HG02840 (cell line): ENCODE data around the gene MISP3.
A peak's percentile ranks its signal among the peaks of the same experiment; 100 is the strongest.

Experiments
- ATAC-seq: cut with Tn5 transposase; IDR thresholded peaks from one replicate; pipeline ENCODE4 v1.9.1; 2021; ENCODE audit warnings: mild to moderate bottlenecking, moderate library complexity, moderate number of reproducible peaks; ENCODE audit not compliant: unreplicated experiment, low FRiP score

Gene MISP3

DNA sequence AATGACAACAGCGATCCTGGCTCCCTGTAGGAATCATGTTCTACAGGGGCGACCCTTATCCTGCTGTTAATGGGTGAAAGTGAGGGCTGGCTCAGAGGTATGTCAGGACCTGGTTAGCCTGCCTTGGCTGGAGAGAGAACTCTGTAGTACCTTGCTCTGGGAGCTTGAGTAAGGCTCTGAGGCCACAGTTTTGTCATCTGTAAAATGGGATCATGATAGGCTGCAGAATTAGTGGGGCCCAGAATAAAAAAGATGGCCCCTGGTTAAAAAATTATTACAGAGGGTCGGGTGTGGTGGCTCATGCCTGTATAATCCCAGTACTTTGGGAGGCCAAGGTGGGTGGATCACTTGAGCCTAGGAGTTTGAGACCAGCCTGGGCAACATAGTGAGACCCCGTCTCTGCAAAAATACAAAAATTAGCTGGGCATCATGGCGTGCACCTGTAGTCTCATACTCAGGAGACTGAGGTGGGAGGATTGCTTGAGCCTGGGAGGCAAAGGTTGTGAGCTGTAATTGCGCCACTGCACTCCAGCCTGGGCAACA, 28.5 kb downstream of the MISP3 start:
- ATAC-seq: no peak

- ATAC-seq: no peak
Measured at GRCh38 chr19:14102102-14102696, 29.6 kb downstream of the MISP3 start.

DNA sequence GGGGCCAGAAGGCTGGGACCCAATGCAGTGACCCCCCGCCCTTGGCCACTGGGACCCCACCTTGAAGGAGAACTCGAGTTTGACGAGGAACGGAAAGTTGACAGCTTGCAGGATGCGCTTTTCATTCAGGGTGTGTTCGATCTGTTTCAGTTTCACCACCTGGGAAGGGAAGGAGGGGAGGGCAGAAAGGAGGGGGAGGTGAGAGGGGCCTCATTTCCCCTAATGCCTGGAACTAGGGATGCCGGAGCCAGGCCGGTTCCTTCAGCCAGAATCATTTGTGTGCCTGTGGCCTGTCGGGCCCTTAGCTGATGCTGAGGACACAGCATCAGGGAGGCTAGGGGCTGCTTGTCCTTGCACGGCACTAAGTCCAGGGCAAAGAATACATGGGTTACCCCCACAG, 30.2 kb downstream of the MISP3 start:
- no peak for ATAC-seq

GRCh38 chr19:14103310-14103709, 30.7 kb downstream of the MISP3 start:
- no peak for ATAC-seq

- ATAC-seq: no peak
Measured at GRCh38 chr19:14105680-14106079, 33.1 kb downstream of the MISP3 start.

DNA sequence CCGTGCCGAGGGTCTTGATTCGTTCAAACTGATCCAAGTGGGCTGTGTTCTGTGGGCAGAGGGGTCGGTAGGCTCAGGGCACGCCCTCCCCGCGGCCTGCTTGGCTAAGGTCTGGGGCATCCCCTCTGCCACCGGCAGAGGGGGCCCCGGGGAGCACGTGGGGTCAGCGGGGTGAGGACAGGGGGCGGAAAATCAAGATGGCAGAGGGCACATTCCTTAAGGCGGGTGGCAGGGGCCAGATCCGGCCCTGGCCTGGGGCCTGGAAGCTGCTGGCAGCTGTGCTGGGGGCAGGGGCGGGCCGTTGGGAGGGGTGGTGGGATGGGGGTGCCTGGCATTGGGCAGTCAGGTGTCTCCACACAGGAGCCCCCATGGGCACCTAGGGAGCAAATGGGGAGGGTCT, 34.3 kb downstream of the MISP3 start:
- ATAC-seq: no peak

DNA sequence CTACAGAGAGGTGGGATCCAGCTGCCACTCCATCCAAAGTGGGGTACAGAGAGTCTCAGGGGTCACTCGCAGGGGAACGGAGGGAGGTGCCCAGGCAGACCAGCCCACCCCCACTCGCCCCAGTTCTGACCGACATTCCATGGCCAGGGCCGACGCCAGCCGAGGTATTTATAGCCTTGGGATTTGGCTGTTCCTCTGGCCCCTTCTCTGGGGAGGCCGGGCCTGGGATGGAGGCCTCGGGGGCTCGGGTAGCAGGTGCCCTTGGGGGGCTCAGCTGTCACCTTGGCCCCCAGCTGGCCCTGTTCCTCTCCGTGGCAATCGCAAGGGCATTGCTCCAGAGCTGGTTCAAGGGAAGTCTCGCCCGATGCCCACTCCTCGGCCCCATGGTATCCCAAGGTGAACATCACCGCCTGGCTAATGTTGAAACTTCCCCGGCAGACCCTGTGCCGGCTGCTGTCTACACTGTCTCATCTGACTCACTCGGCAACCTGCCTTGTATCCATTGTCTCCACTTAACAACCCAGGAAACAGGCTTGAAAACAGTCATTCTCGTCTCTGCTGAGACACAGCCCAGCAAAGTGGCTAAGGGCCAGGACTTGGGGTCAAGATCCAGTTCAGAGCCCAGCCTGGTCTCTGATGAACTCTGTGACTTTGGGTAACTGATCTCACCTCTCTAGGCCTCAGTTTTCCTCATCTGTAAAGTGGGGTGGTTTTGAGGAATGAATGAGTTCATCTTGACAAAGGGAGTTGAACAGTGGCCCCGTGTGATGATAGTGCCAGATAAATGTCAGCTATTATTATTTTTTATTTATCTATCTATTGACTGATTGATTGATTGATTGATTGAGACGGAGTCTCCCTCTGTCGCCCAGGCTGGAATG, 35.2 kb downstream of the MISP3 start:
- ATAC-seq: no peak

DNA sequence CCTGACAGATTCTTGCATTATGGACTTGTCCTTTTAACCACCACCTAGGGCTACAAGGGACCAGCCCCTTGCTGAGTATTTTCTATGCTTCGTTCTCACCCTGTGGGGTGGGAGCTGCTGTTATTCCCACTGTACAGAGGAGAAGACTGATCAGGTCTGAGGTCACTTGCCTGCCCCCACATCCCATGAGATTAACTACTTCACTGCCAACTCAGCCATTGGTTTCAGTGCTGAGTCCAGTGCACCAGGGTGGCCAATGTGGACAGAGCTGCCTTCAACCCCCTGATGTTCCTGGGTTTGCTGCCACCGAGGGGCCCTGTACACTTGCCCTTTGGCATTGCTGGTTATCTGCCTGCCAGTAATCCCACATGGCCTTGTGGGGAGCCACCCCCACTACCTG, 38.1 kb downstream of the MISP3 start:
- ATAC-seq: no peak

DNA sequence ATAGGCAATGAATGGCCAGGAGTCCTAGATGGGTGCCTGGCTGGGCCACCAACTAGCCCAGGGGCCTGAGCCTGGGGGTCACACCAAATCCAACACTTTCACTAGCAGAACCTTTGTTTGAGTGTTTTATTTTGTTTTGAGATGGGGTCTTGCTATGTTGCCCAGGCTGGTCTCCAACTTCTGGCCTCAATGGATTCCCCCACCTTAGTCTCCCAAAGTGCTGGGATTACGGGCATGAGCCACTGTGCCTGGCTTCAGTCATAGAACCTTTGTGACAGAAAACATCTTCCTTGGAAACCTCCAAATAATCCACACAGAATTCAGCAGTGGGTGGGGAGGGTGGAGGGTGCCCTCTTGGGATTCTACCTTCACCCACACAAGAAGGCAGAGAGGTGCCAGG, 38.9 kb downstream of the MISP3 start:
- no peak for ATAC-seq

- ATAC-seq: no peak
Measured at GRCh38 chr19:14112051-14112808, 39.6 kb downstream of the MISP3 start.

DNA sequence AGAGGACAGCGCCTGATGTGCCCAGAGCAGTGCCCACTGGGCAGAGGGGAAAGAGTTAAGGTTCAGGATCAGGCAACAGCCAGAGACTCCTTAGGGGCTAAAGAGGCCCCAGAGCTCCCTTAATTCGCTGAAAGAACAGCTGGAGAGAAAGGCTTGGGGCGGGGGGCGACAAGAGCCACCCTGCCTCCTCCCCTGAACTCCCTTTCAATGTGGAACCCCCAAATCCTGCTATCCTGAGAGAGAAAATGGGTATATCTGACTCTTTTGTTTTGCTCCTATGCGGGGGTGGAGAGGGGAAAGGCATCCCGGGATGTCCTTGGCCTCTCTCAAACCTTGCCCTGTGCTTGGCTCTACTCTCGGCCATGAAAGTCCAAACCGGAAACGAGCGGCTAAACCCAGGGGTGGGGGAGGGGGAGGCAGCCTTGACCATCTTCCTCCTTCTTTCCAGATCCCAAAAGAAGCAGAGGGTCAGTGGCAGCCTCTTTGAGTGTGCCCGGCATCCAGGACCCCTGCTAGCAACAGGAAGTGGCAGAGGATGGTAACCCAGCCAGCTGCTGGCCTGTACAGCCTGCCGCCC, 40.3 kb downstream of the MISP3 start:
- ATAC-seq: no peak

GRCh38 chr19:14113762-14114414, 41.3 kb downstream of the MISP3 start:
- ATAC-seq: no peak

DNA sequence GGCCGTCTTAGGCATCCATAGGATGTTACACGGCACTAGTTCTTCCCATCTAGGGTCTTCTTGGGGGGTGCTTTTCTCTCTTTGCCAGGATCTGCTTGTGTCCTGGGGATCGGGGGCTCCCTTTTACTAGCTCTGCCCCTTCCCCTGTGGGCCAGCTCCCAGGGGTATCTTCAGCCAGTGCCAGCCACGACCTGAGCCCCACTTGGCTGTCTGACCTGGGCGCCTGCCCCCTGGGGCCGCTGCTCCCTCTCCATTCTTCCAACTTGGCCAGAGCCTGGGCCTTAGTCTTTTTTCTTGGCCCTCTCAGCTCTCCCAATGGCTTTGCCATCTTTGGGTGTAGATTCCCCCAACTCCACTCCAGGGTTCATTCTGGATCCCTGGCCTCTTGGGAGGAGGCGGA, 41.9 kb downstream of the MISP3 start:
- no peak for ATAC-seq

- ATAC-seq: no peak
Measured at GRCh38 chr19:14114854-14115253, 42.3 kb downstream of the MISP3 start.

DNA sequence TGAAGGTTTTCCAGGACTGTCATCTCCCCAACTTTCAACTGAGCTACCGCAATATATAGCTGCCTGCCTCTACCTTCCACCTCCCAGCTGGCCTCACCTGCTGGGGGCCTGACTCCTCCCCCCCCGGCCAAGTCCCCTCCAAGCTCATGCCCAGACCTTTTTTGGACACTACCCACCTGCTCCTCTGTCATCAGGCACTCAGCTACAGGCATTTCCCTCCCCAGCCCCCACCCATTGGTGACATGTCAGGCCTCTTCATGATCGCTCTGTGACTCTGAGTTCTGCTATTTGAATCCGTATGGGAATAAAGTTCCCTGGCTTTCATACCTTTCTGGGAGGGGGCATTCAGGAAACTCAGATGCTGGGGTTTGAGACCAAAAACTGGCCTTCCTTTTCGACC, 43.2 kb downstream of the MISP3 start:
- no peak for ATAC-seq

GRCh38 chr19:14116525-14116917, 43.9 kb downstream of the MISP3 start:
- ATAC-seq: no peak

- ATAC-seq: peak; percentile 4
Measured at GRCh38 chr19:14116918-14117578, 44.5 kb downstream of the MISP3 start.

- peak; percentile 84 for ATAC-seq
Measured at GRCh38 chr19:14117668-14118164, 45.1 kb downstream of the MISP3 start, which contains the start of gene PRKACA. Gene PRKACA, minus strand, starts transcription at chr19:14117762. Its CDS starts 215 bp downstream, at chr19:14117547.
